Fibroblast of peridontal ligament (primary cell): ENCODE measurements around the gene EMILIN2.
"Not testable (repeated sequence)": the region's sequence is repeated elsewhere in the genome, so short reads cannot be mapped to it uniquely, and the experiment has no call there.

Experiments used
- DNase-seq: peaks from one replicate; pipeline ENCODE4 v3.0.0-alpha.2; 2010; ENCODE audit errors: extremely low read depth

Gene EMILIN2

GRCh38 chr18:2915486-2915885, 68.7 kb downstream of the EMILIN2 start:
- not testable (repeated sequence) for DNase-seq

GRCh38 chr18:2916184-2916583, 69.4 kb downstream of the EMILIN2 start:
- no peak for DNase-seq

- DNase-seq, result no peak
Observed at GRCh38 chr18:2917259-2918047, 70.6 kb downstream of the EMILIN2 start.

- DNase-seq, result no peak
Observed at GRCh38 chr18:2918761-2919550, 72.2 kb downstream of the EMILIN2 start.

- no peak for DNase-seq
Observed at GRCh38 chr18:2919600-2919999, 72.8 kb downstream of the EMILIN2 start.

- no peak for DNase-seq
Observed at GRCh38 chr18:2920027-2920426, 73.2 kb downstream of the EMILIN2 start.

- no peak for DNase-seq
Observed at GRCh38 chr18:2920546-2921343, 73.9 kb downstream of the EMILIN2 start.

- no peak for DNase-seq
Observed at GRCh38 chr18:2921778-2922177, 75.0 kb downstream of the EMILIN2 start.

- no peak for DNase-seq
Observed at GRCh38 chr18:2923464-2923863, 76.7 kb downstream of the EMILIN2 start.

GRCh38 chr18:2924920-2925319, 78.1 kb downstream of the EMILIN2 start:
- DNase-seq, result no peak

GRCh38 chr18:2926528-2926927, 79.7 kb downstream of the EMILIN2 start:
- no peak for DNase-seq

GRCh38 chr18:2927745-2928144, 80.9 kb downstream of the EMILIN2 start:
- no peak for DNase-seq

- DNase-seq, result peak; percentile 90
Observed at GRCh38 chr18:2932247-2933181, 85.7 kb downstream of the EMILIN2 start.

- DNase-seq, result no peak
Observed at GRCh38 chr18:2933995-2934394, 87.2 kb downstream of the EMILIN2 start.

GRCh38 chr18:2935438-2936192, 88.8 kb downstream of the EMILIN2 start:
- DNase-seq, result peak; percentile 83

GRCh38 chr18:2939317-2939716, 92.5 kb downstream of the EMILIN2 start:
- no peak for DNase-seq

GRCh38 chr18:2948038-2948437, 101.2 kb downstream of the EMILIN2 start:
- DNase-seq, result peak; percentile 66

GRCh38 chr18:2952605-2953004, 105.8 kb downstream of the EMILIN2 start:
- DNase-seq, result no peak

- no peak for DNase-seq
Observed at GRCh38 chr18:2953935-2954653, 107.3 kb downstream of the EMILIN2 start.
